SK-N-SH (cell line): ENCODE measurements around the gene SFN. TPM values are rescaled to one million over a fixed set of nuclear protein-coding genes. Genes with fewer than 3 reads are reported as not detected.

Experiments used
- CTCF ChIA-PET: fragments of 300-600, 350-600 bp; formaldehyde crosslinking; extraction: SDS; loops from one replicate; lab custom pipeline; 2021; lab: Yijun Ruan, JAX
- POLR2A ChIA-PET: fragments of 350-600 bp; sonication (Branson Sonifier 250); formaldehyde crosslinking; extraction: SDS; loops from one replicate; lab custom pipeline; 2020; ENCODE audit warnings: antibody characterized with exemption, inconsistent platforms; lab: Yijun Ruan, JAX
- DNase-seq: peaks from one replicate; pipeline ENCODE4 v3.0.0; 2012
- H2AFZ ChIP-seq: fragments of 200-600 bp; sonication (generic); 2 replicates; pipeline ENCODE4 v1.8.1; 2016; ENCODE audit warnings: antibody characterized with exemption, mild to moderate bottlenecking, low read depth
- H3F3A ChIP-seq: fragments of 200-600 bp; sonication (generic); replicated peaks from 2 replicates; pipeline ENCODE3; 2016; ENCODE audit warnings: antibody characterized with exemption, mild to moderate bottlenecking; ENCODE audit not compliant: insufficient read depth
- H3K27ac ChIP-seq, 2 experiments: fragments of 200-500 bp in 1 of 2; fragments of 200-600 bp in 1 of 2; sonication (Bioruptor generic) in 1 of 2; sonication (generic), shearing (Covaris generic) in 1 of 2; 2 replicates each; pipeline versions ENCODE4 v1.5.1 to v1.6.1; 2014 to 2016; ENCODE audit warnings: low read depth in 2 of 2, inconsistent platforms in 1 of 2, low read length in 1 of 2, mild to moderate bottlenecking in 1 of 2, mixed read lengths in 1 of 2
- H3K27me3 ChIP-seq: fragments of 200-600 bp; sonication (generic), shearing (Covaris generic); 2 replicates; pipeline ENCODE4 v1.6.1; 2016; ENCODE audit warnings: mixed run types; ENCODE audit not compliant: insufficient read depth
- H3K36me3 ChIP-seq, 2 experiments: fragments of 200-500 bp in 1 of 2; fragments of 200-600 bp in 1 of 2; sonication (Bioruptor generic) in 1 of 2; sonication (generic) in 1 of 2; replicated peaks in 1 of 2; 2 replicates each; pipeline versions ENCODE3 to v1.5.1; 2014 to 2016; ENCODE audit warnings: low read length in 1 of 2, mild to moderate bottlenecking in 1 of 2; ENCODE audit not compliant: insufficient read depth in 2 of 2, control insufficient read depth in 1 of 2
- H3K4me1 ChIP-seq, 2 experiments: fragments of 200-500 bp in 1 of 2; fragments of 200-600 bp in 1 of 2; sonication (Bioruptor generic) in 1 of 2; sonication (generic), shearing (Covaris generic) in 1 of 2; 2 replicates each; pipeline versions ENCODE4 v1.5.1 to v1.6.1; 2014 to 2016; ENCODE audit warnings: low read depth in 1 of 2, low read length in 1 of 2, mixed run types in 1 of 2; ENCODE audit not compliant: insufficient read depth in 2 of 2, control insufficient read depth in 1 of 2
- H3K4me2 ChIP-seq: fragments of 200-600 bp; sonication (generic), shearing (Covaris generic); 2 replicates; pipeline ENCODE4 v1.6.1; 2017; ENCODE audit warnings: mixed run types
- H3K4me3 ChIP-seq, 2 experiments: fragments of 200-500 bp in 1 of 2; fragments of 200-600 bp in 1 of 2; sonication (Bioruptor generic) in 1 of 2; sonication (generic), shearing (Covaris generic) in 1 of 2; 2 replicates each; pipeline versions ENCODE4 v1.5.1 to v1.8.1; 2014 to 2016; ENCODE audit warnings: low read depth in 2 of 2, inconsistent platforms in 1 of 2, low read length in 1 of 2, mild to moderate bottlenecking in 1 of 2, mixed read lengths in 1 of 2, moderate library complexity in 1 of 2
- H3K79me2 ChIP-seq: fragments of 200-600 bp; sonication (generic); 2 replicates; pipeline ENCODE4 v1.8.1; 2017; ENCODE audit warnings: mild to moderate bottlenecking; ENCODE audit not compliant: insufficient read depth
- H3K9ac ChIP-seq: fragments of 200-600 bp; sonication (generic); 2 replicates; pipeline ENCODE4 v1.6.1; 2017; ENCODE audit warnings: mixed run types
- H3K9me2 ChIP-seq: fragments of 200-600 bp; sonication (generic); 2 replicates; pipeline ENCODE4 v1.6.1; 2017; ENCODE audit warnings: mixed run types
- H3K9me3 ChIP-seq: fragments of 200-600 bp; sonication (generic); 2 replicates; pipeline ENCODE4 v1.6.1; 2017; ENCODE audit warnings: mixed run types, mild to moderate bottlenecking, moderate library complexity
- H4K20me1 ChIP-seq: fragments of 200-600 bp; sonication (generic); 2 replicates; pipeline ENCODE4 v1.6.1; 2017; ENCODE audit warnings: mild to moderate bottlenecking, mixed run types; ENCODE audit not compliant: insufficient read depth
- CHD2 ChIP-seq: fragments of 150-350 bp; IDR thresholded peaks from 2 replicates; pipeline ENCODE4 v1.6.1; 2018; ENCODE audit warnings: low read length; ENCODE audit not compliant: partially characterized antibody
- CTCF ChIP-seq: fragments of 200-600 bp; sonication (generic); IDR thresholded peaks from 2 replicates; pipeline ENCODE4 v1.6.1; 2017; ENCODE audit warnings: antibody characterized with exemption, mild to moderate bottlenecking, moderate library complexity
- EP300 ChIP-seq, 2 experiments: IDR thresholded peaks; 2 replicates each; pipeline versions ENCODE4 v1.4.0 to v1.6.1; 2012; ENCODE audit warnings: borderline replicate concordance in 1 of 2, low read depth in 1 of 2, low read length in 1 of 2
- FOXJ3 ChIP-seq: sonication (generic); formaldehyde crosslinking; IDR thresholded peaks from 2 replicates; pipeline ENCODE4 v1.5.1; 2020; ENCODE audit warnings: mild to moderate bottlenecking, missing genetic modification reagents
- FOXM1 ChIP-seq: IDR thresholded peaks from 2 replicates; pipeline ENCODE4 v1.4.0; 2012; ENCODE audit warnings: low read depth, mild to moderate bottlenecking
- GABPA ChIP-seq: IDR thresholded peaks from 2 replicates; pipeline ENCODE4 v1.4.0; 2012; ENCODE audit warnings: low read depth, mild to moderate bottlenecking
- GATA2 ChIP-seq: sonication (generic); formaldehyde crosslinking; IDR thresholded peaks from 2 replicates; pipeline ENCODE4 v1.5.0; 2020; ENCODE audit warnings: mild to moderate bottlenecking, missing genetic modification reagents
- JUND ChIP-seq: IDR thresholded peaks from 2 replicates; pipeline ENCODE4 v1.4.0; 2012
- MEF2A ChIP-seq: IDR thresholded peaks from 2 replicates; pipeline ENCODE4 v1.4.0; 2012; ENCODE audit warnings: low read depth, borderline replicate concordance
- NFIC ChIP-seq: IDR thresholded peaks from 2 replicates; pipeline ENCODE4 v1.4.0; 2012; ENCODE audit warnings: borderline replicate concordance
- NRF1 ChIP-seq: IDR thresholded peaks from 2 replicates; pipeline ENCODE4 v1.6.1; 2012; ENCODE audit warnings: low read depth, mild to moderate bottlenecking, low read length
- RAD21 ChIP-seq: IDR thresholded peaks from 2 replicates; pipeline ENCODE4 v1.6.1; 2012; ENCODE audit warnings: mild to moderate bottlenecking, low read length
- RCOR1 ChIP-seq: fragments of 150-350 bp; IDR thresholded peaks from 2 replicates; pipeline ENCODE4 v1.6.1; 2017; ENCODE audit warnings: antibody characterized with exemption, low read length
- REST ChIP-seq: IDR thresholded peaks from 2 replicates; pipeline ENCODE4 v1.6.1; 2012; ENCODE audit warnings: mild to moderate bottlenecking, low read depth, low read length, moderate library complexity
- RFX5 ChIP-seq: IDR thresholded peaks from 2 replicates; pipeline ENCODE4 v1.6.1; 2012; ENCODE audit warnings: mild to moderate bottlenecking, improper control_type of control experiment, low read length
- RXRA ChIP-seq: IDR thresholded peaks from 2 replicates; pipeline ENCODE4 v1.4.0; 2012; ENCODE audit warnings: low read depth, mild to moderate bottlenecking, borderline replicate concordance
- SIN3A ChIP-seq: IDR thresholded peaks from 2 replicates; pipeline ENCODE4 v1.6.1; 2012; ENCODE audit warnings: low read depth, mild to moderate bottlenecking, low read length, moderate library complexity, borderline replicate concordance
- TAF1 ChIP-seq: IDR thresholded peaks from 2 replicates; pipeline ENCODE4 v1.6.1; 2012; ENCODE audit warnings: low read depth, mild to moderate bottlenecking, low read length, moderate library complexity, borderline replicate concordance
- USF1 ChIP-seq: IDR thresholded peaks from 2 replicates; pipeline ENCODE4 v1.4.0; 2012; ENCODE audit warnings: low read depth, borderline replicate concordance
- USF2 ChIP-seq: fragments of 150-350 bp; IDR thresholded peaks from 2 replicates; pipeline ENCODE4 v1.6.1; 2017; ENCODE audit warnings: antibody characterized with exemption, low read length, low read depth, borderline replicate concordance
- WGBS: methylation state at CpG from one replicate; pipeline ENCODE4 v1.1.6; 2017; ENCODE audit warnings: low lambda C conversion rate; 5-methylcytosine and 5-hydroxymethylcytosine counted together
- polyA plus RNA-seq, 3 experiments: library from polyadenylated mRNA; depleted of rRNA; stranded (reverse); fragments of >200 nt; gene quantifications; 2 replicates each; pipeline ENCODE4 v1.2.3, GENCODE V29; 2012

The SFN gene
- polyA plus RNA-seq, 1 of the 3 experiments (the other 2 are of a cell fraction): 0.18 TPM

- TF ChIP-seq USF2: no peak
- TF ChIP-seq CHD2: no peak
- no peak for TF ChIP-seq RXRA
- no peak for TF ChIP-seq FOXJ3 (CRISPR knock-in tag)
- TF ChIP-seq REST: no peak
- TF ChIP-seq JUND: no peak
- no peak for TF ChIP-seq NRF1
- TF ChIP-seq RAD21: no peak
- no peak for TF ChIP-seq RFX5
- no peak for TF ChIP-seq FOXM1
- no peak for TF ChIP-seq EP300 (IDR thresholded peaks at IDR 0.05; ENCODE audit: borderline replicate concordance in 1 of 2, low read depth in 1 of 2, low read length in 1 of 2)
- no peak for TF ChIP-seq GATA2 (CRISPR knock-in tag)
- TF ChIP-seq USF1: no peak
Observed at GRCh38 chr1:26829184-26829911, 33.6 kb upstream of the SFN start (continued).

- Histone ChIP-seq H3K4me3 (no peak overlapping the region), H3K4me1 (peaks cover 2 to 19% of the 10 kb centered on the region in 2 experiments; a peak in 2 of 4 replicates), H3F3A (peaks cover 3% of the 10 kb centered on the region), H3K27ac (no peak overlapping the region), H4K20me1 (no peaks in the 10 kb centered on the region), H3K27me3 (no peaks in the 10 kb centered on the region), H3K9me3 (no peaks in the 10 kb centered on the region), H3K79me2 (peaks cover 42% of the 10 kb centered on the region), H3K9me2 (no peaks in the 10 kb centered on the region), H3K4me2 (no peak overlapping the region), H2AFZ (no peak overlapping the region), H3K36me3 (peaks cover 12 to 30% of the 10 kb centered on the region in 2 experiments), H3K9ac (no peak overlapping the region)
- no peak for DNase-seq
- ChIA-PET POLR2A (no interaction called here), CTCF (interaction anchor here (1.0 to 3.5 kb wide), 5 partner anchors 21 to 228 kb away, joined by 3 to 15 read pairs (median 5); no protein-coding TSS in a partner anchor)
- WGBS: 97% methylated on average over 3 of the region's 3 CpGs
- no peak for TF ChIP-seq TAF1
- TF ChIP-seq CTCF: no peak
- no peak for TF ChIP-seq RCOR1
- TF ChIP-seq MEF2A: no peak
- no peak for TF ChIP-seq RAD21
- no peak for TF ChIP-seq JUND
- no peak for TF ChIP-seq NRF1
- TF ChIP-seq GATA2 (CRISPR knock-in tag): no peak
- TF ChIP-seq USF2: no peak
- TF ChIP-seq NFIC: no peak
- TF ChIP-seq EP300 (IDR thresholded peaks at IDR 0.05; ENCODE audit: borderline replicate concordance in 1 of 2, low read depth in 1 of 2, low read length in 1 of 2): no peak
- no peak for TF ChIP-seq CHD2
- no peak for TF ChIP-seq GABPA
- no peak for TF ChIP-seq FOXJ3 (CRISPR knock-in tag)
- TF ChIP-seq SIN3A: no peak
Observed at GRCh38 chr1:26831059-26831458, 31.9 kb upstream of the SFN start.
